Suppressor macrophage treated with lipopolysaccharide for 4 hours (primary cell): Measurements from ENCODE around the gene UGT1A6.

Source experiments
- DNase-seq: peaks from one replicate; pipeline ENCODE4 v3.0.0-alpha.2; 2020

UGT1A6 gene

DNA sequence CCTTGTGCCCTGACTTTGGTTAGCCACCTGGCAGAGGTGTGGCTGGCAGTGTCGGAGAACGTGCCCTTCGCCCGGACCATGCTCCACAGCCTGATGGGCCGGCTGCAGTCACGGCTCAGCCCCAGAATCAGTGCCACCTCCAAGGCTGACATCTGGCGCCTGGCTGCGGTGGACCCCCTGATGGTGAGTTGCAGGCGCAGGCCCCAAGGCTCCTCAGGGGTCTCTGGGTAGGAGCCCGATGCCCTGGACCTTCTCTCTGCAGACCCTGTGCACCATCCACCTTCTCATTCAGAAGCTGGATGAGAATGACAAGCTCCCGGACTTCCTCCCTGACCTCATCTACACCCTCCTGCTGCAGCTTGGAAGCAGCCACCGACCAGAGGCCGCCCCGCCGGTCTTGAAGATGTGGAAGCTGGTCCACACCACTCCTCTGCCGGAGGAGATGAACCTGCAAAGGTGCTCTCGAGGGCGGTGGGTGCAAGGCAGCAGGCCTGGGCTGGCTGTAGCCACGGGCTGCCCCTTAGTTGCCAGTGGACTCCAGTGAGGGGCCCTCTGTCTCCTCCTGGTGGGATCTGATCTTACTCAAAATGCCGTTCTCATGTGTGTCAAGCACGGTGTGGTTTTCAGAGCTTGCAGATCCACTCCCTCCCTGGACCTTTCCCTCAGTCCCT lies 129.5 kb downstream of the UGT1A6 start:
- no peak for DNase-seq
